Keratinocyte (primary cell): ENCODE results near the gene CIART.

ENCODE experiments used
- EZH2 ChIP-seq: IDR thresholded peaks from one replicate; pipeline ENCODE4 v1.6.1; 2012; ENCODE audit warnings: inconsistent platforms, mild to moderate bottlenecking, low read length, moderate library complexity
- TF ChIP-seq, protein P1 (sequence below), 3 experiments: IDR thresholded peaks in 1 of 3; conservative IDR thresholded peaks in 1 of 3; optimal IDR thresholded peaks in 1 of 3; 2 replicates in 2 of 3; 3 replicates in 1 of 3; pipeline versions ENCODE3 to v1.5.1; 2011; ENCODE audit warnings: low read length in 3 of 3, mild to moderate bottlenecking in 3 of 3, moderate library complexity in 2 of 3, control low read depth in 1 of 3, inconsistent platforms in 1 of 3; ENCODE audit not compliant: insufficient read depth in 2 of 3; ENCODE audit errors: extremely low read depth in 1 of 3

DNA sequence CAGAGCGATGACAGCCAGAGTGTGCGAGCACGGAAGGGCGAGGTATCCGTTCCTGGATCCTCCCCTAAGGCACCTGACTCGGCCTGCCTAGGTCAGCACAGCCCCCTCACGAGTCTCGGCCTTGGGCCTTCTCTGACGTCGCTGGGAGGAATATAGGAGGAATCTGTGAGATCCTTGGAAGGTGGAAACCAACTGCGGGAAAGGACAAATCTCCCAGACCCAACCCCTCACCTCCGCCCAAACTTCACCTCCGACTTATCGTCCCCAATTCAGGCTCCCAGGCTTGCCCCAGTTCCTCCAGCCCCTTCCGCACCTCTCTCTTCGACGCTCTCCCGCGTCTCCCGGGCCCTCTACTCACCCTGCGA, 14.0 kb upstream of the CIART start:
- no peak for TF ChIP-seq EZH2
- TF ChIP-seq, protein P1, sequence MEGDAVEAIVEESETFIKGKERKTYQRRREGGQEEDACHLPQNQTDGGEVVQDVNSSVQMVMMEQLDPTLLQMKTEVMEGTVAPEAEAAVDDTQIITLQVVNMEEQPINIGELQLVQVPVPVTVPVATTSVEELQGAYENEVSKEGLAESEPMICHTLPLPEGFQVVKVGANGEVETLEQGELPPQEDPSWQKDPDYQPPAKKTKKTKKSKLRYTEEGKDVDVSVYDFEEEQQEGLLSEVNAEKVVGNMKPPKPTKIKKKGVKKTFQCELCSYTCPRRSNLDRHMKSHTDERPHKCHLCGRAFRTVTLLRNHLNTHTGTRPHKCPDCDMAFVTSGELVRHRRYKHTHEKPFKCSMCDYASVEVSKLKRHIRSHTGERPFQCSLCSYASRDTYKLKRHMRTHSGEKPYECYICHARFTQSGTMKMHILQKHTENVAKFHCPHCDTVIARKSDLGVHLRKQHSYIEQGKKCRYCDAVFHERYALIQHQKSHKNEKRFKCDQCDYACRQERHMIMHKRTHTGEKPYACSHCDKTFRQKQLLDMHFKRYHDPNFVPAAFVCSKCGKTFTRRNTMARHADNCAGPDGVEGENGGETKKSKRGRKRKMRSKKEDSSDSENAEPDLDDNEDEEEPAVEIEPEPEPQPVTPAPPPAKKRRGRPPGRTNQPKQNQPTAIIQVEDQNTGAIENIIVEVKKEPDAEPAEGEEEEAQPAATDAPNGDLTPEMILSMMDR (optimal IDR thresholded peaks at IDR 0.05 in 1 of 3, IDR thresholded peaks at IDR 0.05 in 1 of 3, conservative IDR thresholded peaks at IDR 0.05 in 1 of 3; ENCODE audit: extremely low read depth in 1 of 3, insufficient read depth in 2 of 3, low read length in 3 of 3), result no peak
